ENCODE measurements around the gene AUTS2.

DNA sequence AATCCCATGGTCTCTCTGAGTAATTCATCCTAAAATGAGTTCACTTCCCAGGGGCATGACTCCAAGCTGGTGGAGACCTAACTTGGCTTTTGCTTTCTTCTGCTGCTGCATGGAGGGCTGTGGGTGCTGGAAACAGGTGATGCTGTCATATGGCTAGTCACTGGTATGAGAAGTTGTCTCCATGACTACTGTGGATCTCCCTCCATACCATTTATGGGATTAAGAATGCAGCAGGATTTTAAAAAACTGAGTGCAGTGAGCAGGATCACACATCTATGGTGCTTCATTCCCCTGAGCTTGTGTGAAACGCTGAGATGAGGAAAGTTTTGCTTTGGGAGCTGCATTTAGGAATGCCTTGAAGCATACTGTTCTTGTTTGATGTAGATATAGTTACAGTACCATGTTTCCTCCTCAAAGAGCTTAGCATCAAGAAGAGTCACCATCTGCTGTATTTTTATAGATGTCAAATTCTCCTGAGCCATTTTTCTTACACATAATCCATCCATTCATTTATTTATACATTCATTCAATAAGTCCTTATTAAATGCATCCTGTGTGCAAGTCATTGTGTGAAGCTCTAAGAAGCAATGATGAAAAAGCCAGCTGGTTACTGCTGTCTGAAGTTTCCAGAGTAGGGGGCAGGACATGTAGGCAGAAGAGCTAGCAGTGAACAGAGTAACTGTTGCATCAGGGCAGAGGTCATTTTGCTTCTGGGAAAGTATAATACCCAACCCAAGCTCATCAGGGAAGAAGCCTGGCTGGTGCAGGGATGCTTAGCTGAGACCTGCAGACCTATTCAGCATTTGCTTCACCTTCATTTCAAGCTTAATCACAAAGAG lies 534.8 kb downstream of the AUTS2 start:
- TF ChIP-seq POLR2A (IDR thresholded peaks at IDR 0.05; ENCODE audit: low read depth, low read length) (no peak), POLR2AphosphoS5 (IDR thresholded peaks at IDR 0.05; ENCODE audit: low read depth, low read length) (no peak), TAF1 (IDR thresholded peaks at IDR 0.05; ENCODE audit: low read depth, low read length) (no peak), SPI1 (IDR thresholded peaks at IDR 0.05; ENCODE audit: low read depth, low read length) (no peak), POU2F2 (IDR thresholded peaks at IDR 0.05; ENCODE audit: low read depth, low read length) (no peak), PAX5 (IDR thresholded peaks at IDR 0.05; ENCODE audit: insufficient read depth, low read length, severe bottlenecking) (no peak)

Measured in GM12891 (cell line).